ENCODE data around the gene ABHD17A.

GRCh38 chr19:1882786-1883692, 2.3 kb downstream of the ABHD17A start:
- no peak for TF ChIP-seq CTCF (IDR thresholded peaks at IDR 0.05; ENCODE audit: low read length)
- TF ChIP-seq EZH2 (optimal IDR thresholded peaks at IDR 0.05; ENCODE audit: low read depth, low read length), result no peak
- TF ChIP-seq EZH2phosphoT487 (IDR thresholded peaks at IDR 0.05; ENCODE audit: low read length), result no peak
